Coronary artery (tissue), 2 donors: Measurements from ENCODE around the gene NARS2.

Experiments
- DNase-seq: peaks from one replicate; pipeline ENCODE4 v3.0.0-alpha.2; 2017; ENCODE audit warnings: low spot score
- H3K27ac ChIP-seq, 2 donors: fragments of 200-600 bp; sonication (generic); one replicate each; pipeline ENCODE4 v1.5.1; 2016 to 2019
- H3K4me3 ChIP-seq: fragments of 200-600 bp; sonication (generic); 2 replicates; pipeline ENCODE4 v1.5.1; 2016; ENCODE audit warnings: mild to moderate bottlenecking, moderate library complexity
- TF ChIP-seq, protein P1 (sequence below): fragments of 200-600 bp; sonication (generic); IDR thresholded peaks from one replicate; pipeline ENCODE4 v1.5.1; 2019; ENCODE audit warnings: antibody characterized with exemption

Gene NARS2

DNA sequence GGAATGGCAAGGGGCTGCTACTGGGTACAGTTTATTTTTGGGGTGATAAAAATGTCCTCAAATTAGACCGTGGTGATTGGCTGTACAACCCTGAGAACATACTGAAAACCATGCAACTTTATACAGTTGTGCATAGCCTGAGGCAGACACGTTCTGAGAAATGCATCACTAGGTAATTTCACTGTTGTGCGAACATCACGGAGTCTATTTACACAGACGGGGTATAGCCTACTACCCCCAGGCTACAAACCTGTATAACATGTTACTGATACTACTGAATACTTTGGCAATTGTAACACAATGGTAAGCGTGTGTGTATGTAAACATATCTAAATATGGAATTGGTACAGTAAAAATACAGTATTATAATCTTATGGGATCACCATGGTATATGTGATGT, 23.6 kb downstream of the NARS2 start:
- H3K4me3 ChIP-seq = no peak overlapping the region
- no peak for DNase-seq
- no peak overlapping the region for H3K27ac ChIP-seq
- TF ChIP-seq, protein P1, sequence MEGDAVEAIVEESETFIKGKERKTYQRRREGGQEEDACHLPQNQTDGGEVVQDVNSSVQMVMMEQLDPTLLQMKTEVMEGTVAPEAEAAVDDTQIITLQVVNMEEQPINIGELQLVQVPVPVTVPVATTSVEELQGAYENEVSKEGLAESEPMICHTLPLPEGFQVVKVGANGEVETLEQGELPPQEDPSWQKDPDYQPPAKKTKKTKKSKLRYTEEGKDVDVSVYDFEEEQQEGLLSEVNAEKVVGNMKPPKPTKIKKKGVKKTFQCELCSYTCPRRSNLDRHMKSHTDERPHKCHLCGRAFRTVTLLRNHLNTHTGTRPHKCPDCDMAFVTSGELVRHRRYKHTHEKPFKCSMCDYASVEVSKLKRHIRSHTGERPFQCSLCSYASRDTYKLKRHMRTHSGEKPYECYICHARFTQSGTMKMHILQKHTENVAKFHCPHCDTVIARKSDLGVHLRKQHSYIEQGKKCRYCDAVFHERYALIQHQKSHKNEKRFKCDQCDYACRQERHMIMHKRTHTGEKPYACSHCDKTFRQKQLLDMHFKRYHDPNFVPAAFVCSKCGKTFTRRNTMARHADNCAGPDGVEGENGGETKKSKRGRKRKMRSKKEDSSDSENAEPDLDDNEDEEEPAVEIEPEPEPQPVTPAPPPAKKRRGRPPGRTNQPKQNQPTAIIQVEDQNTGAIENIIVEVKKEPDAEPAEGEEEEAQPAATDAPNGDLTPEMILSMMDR = no peak

GRCh38 chr11:78549624-78550409, 24.8 kb downstream of the NARS2 start:
- Histone ChIP-seq H3K27ac (no peak overlapping the region), H3K4me3 (no peak overlapping the region)
- TF ChIP-seq, protein P1 = no peak
- DNase-seq = no peak

- Histone ChIP-seq H3K27ac (no peak overlapping the region), H3K4me3 (no peak overlapping the region)
- TF ChIP-seq, protein P1 = no peak
- DNase-seq = no peak
Measured at GRCh38 chr11:78548911-78549590, 25.6 kb downstream of the NARS2 start.

DNA sequence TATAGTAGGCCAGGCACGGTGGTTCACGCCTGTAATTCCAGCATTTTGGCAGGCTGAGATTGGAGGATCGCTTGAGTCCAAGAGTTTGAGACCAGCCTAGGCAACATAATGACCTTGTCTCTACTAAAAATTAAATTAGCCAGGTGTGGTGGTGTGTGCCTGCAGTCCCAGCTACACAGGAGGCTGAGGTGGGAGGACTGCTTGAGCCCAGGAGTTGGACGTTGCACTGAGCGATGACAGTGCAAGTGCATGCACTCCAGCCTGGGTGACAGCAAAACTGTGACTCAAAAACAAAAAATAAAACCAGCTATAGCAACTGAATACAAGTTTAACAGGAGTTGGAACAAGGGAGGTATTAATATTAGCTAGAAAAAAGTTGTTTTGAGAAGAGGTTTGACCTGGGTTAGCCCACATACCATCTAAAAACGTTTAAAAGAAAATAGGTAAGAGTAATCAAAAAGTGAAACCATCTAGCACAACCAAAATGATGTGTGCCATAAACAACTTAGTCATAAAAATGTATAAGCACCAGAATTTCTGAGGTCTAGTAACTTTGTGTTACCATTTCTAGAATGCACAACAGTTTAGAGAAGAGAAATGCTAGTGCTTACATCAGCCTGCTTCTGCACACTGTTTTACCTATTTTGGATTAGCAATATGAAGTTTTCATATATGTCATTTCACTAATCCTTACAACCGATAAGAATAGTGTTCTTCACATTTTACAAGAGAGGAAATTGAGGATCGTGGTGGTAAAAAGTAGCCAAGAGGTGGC, 26.5 kb downstream of the NARS2 start:
- TF ChIP-seq, protein P1 = no peak
- Histone ChIP-seq H3K4me3 (no peak overlapping the region), H3K27ac (no peak overlapping the region)
- no peak for DNase-seq

- no peak for DNase-seq
- Histone ChIP-seq H3K27ac (no peak overlapping the region), H3K4me3 (no peak overlapping the region)
- TF ChIP-seq, protein P1 = no peak
Measured at GRCh38 chr11:78542007-78542406, 32.7 kb downstream of the NARS2 start.

- H3K4me3 ChIP-seq = no peak overlapping the region
- no peak for DNase-seq
- H3K27ac ChIP-seq = no peak overlapping the region
- TF ChIP-seq, protein P1 = no peak
Measured at GRCh38 chr11:78541537-78541936, 33.1 kb downstream of the NARS2 start.
